NCI-H1092 treated with DMSO at 0.1 percent for 48 hours (cell line): ENCODE measurements around the gene GMDS.

ENCODE experiments used
- DNase-seq: peaks from one replicate; lab custom pipeline; 2025; lab: John Stamatoyannopoulos, UW

Gene GMDS

DNA sequence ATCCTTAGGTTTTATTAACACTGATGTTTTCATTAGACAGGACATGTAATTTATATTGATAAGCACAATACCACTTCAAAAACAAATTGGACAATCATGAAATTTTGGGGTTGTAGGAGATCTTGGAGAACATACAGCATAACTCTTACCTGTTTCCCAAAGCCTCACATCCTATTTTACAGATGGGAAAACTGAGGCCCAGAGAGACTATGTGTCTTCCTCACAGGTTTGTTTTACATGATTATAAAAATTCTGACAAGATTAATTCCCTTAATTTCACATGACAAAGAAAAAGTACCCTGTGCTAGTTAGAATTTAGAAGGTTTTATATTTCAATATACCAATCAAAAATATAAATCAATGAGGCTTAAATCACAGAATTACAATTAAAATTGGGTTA is 145.5 kb downstream of the GMDS start:
- DNase-seq: no peak

DNA sequence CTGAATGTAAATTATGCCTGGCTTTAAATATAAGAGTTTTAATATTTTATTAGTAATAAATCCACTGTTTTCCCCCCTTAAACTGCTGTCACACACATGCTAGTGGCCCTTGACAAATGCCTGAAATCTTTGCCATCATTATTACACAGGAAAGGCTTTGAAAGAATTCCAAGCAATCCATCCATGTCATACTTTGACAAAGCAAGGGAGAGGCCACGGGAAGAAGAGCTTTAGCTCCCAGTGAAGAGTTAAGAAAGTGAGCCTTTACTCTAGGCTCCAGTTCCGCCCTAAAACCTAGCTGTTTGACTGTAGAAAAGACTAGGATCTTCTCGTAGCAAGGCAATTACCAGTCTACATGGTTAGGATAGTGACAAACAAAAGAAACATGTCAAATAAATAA is 147.9 kb downstream of the GMDS start:
- no peak for DNase-seq

DNA sequence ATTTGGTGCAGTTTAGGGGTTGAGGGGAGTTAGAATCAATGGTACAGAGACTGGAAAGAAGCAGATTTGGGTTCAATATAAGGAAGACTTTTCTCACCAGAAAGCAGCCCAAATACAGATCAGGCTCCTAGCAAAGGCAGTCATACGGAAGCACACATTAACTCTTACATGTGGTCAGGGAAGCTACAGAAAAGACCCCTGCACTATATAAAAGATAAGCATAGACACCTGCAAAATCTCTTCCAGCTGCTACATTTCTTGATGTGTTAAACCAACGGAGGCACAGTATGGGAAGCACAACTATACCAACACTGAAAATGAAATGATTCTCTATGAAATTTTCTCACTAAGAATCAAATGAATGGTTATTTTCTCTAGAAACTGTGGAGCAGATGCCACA is 150.8 kb downstream of the GMDS start:
- DNase-seq: no peak

DNA sequence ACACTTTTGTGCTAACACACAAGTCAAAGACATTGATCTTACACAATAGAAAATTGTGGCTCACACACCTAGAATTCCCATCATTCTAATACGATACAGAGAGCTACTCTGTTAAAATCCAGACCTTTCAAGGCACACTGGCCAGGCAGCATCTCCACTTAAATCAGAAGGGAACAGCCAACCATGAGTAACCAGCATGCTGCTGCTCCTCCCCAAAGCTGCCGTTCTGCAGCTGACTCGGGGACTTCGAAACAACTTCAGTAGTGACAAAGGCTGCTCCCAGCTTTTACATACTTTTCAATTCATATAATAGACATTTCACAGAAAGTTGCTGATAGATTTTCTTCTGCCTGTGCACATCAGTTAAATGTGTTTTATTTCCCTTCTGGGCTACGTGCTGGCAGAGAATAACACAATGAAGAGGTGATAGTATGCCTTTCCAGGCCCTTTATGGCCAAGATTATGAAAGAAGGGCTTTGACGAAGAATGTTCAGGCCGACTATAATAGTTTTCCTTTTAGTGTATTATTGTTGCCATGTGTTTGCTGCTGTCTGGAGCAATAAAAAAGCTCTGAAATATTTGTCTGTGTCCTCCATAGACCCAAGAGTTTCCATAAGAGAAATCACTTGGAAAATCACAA is 159.0 kb downstream of the GMDS start:
- DNase-seq: no peak

DNA sequence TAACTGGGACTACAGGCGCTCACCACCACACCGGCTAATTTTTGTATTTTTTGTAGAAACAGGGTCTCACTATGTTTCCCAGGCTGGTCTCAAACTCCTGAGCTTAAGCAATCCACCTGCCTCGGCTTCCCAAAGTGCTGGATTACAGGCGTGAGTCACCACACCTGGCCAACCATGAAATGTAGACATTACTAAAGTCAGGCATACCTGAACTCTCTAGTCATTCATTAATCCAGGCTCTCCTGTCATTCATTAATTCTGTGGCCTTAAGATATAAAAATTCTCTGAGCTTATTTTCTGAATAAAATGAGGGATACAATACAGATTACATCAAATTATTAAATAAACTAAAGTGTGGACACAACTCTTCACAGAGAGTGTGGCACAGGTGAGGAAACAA is 159.7 kb downstream of the GMDS start:
- DNase-seq: no peak

DNA sequence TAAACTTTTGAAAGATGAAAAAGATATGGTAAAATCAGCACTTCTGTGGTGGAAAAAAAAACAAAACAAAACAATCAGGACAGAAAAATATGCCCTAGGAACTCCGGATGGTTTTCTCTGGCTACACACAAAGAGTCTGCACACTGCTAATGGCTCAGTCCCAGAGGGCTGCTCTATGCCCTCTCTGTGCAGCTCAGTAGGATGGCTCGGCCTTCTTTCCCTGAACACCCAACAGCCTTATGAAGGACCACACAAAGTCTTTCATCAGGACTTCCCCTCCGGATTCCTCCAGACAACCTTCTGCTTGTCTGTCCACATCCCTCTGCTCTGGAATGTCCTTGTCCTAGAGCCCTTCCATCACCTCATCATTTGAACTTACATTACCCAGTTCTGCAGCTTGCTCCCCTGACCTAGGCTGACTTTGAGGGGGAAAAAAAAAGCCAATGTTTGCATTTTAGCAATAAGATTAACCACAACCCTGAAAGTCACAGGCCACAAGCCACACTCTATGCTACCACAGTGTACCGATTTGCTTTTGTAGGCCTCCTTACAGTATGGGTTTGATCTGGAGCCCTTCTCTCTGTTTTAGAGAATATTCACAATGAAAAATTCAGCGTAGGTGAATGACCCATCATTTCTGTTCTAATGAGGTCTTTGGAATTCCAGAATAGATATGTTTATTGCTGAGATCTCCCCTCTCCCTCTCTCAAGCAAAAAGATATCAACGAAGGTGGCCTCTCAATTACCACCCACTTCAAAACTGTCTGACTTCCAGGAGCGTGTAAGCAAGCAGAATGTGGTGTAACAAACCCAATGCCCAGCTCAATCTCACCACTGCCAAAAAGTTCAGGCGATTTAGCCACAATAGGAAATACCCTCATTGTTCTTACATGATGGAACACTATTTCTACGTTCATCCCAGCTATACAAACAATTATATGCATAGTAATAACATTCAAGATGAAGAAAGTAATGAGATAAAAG is 164.0 kb downstream of the GMDS start:
- no peak for DNase-seq

DNA sequence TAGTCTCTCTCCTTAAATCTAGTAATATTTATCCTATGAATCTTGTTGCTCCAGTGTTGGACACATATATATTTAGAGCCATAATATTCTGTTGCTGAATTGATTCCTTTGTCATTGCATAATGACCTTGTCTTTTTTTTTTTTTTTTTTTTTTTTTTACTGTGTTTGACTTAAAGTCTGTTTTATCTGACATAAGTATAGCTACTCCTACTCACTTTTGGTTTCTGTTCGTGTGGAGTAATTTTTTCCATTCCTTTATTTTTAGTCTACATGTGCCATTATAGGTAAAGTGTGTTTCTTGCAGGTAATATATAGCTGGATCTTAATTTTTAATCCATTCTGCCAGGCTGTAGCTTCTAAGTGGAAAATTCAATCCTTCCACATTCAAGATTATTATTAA is 166.5 kb downstream of the GMDS start:
- no peak for DNase-seq

DNA sequence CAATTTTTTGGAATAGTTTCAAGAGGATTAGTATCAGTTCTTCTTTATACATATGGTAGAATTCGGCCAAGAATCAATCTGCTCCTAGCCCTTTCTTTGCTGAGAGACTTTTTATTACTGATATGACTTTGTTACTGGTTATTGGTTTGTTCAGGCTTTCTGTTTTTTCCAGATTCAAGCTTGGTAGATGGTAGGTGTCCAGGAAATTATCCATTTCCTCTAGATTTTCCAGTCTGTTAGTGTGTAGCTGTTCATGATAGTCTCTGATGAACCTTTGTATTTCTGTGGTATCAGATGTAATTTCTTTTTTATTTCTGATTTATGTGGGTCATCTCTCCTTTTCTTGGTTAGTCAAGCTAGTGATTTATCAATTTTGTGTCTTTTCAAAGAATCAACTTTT is 167.6 kb downstream of the GMDS start:
- DNase-seq: no peak

DNA sequence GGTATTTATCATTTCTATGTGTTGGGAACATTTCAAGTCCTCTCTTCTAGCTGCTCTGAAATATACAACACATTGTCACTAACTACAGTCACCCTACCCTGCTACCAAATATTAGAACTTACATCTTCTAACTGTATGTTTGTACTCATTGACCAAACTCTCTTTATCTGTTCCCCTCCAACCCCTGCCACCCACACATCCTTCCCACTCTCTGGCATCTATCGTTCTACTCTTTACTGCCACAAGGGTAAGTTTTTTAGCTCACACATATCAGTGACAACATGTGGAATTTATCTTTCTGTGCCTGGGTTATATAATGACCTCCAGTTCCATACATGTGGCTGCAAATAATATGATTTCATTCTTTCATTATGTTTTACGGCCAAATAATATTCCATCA is 171.9 kb downstream of the GMDS start:
- no peak for DNase-seq

DNA sequence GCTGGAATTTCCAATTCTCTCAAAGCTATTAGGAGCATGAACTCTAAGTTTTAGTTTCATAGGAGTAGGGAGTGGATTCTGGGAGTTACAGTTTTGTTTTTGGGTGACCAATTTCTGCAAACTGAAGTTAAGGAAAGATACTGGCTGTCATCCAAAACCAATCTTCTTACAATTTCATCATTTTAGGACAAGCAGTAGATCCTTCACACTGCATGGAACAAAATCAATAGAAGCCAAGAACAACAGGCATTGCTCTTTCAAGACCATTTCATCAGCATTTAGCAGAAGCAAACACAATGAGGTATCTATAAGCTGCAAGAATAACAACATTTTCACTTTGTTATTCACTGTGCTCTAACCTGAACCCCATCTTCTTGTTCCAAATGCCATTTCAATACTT is 173.0 kb downstream of the GMDS start:
- DNase-seq: no peak

DNA sequence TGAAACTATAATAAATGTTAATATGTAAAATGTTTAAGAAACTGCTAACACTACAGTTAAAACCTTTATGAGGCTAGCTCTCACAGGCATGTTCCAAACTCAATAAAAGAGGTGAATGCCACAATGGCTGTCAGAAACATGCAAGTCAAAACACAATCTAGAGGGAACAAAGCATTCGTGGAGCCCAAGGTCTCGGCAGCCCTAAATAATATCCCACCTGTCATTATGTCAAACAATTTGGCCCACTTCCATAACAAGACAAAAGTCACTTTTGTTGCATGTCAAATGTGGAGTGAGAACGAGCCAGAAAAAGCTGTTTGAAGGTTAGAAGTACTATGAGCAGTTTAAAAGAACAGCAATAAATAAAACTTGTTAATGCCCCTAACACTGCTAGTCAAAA is 181.9 kb downstream of the GMDS start:
- no peak for DNase-seq

DNA sequence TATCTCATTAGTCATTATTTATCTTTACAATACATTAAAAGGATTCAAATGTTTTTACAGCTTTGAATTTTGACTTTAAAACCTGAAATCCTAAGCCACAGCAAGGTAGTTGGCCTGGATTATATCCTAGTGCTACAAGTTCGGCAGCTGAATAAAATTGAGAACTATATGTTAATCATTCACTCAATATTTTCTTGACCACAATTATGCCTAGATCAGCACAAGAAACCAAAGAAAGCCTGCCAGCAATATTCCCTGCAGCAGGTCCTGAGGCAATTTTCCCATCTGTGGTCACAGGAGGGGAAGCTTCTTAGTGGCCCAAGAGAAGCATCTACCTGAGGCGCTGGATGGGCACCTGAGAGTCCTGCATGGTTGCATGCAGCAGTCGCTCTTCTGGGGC is 183.5 kb downstream of the GMDS start:
- no peak for DNase-seq

DNA sequence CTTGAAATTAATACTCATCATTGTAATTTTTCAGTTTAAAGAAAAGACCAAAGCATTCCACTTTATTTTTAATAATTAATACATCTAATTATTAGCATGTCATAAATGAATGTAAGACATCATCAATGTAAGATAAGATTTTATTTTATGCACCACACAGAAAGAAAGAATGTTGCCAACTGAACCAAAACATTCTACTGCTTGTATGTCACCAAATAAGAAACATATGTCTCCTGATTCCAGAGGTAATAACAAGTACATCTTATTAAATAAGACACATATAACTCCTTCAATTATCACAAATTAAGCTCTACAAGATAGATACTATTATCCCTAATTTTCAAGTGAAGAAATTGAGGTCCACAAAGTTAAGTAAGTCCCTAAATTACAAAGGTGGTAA is 189.5 kb downstream of the GMDS start:
- no peak for DNase-seq

DNA sequence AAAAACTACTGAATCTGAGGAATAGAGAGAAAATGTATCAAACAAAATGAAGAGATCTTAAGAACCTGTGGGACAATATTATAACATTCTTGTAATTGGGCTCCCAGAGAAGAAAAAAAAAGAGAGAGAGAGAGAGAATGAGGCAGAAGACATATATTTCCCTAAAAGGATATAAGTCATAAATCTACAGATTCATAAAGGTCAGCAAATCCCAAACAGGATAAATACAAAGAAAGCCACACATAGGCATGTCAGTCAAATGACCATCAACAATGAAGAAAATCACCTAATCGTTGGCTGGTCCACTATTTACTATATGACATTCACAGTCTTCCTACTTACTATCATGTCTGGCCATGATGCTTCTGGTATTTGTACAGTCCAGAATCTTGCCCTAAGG is 190.3 kb downstream of the GMDS start:
- DNase-seq: no peak

DNA sequence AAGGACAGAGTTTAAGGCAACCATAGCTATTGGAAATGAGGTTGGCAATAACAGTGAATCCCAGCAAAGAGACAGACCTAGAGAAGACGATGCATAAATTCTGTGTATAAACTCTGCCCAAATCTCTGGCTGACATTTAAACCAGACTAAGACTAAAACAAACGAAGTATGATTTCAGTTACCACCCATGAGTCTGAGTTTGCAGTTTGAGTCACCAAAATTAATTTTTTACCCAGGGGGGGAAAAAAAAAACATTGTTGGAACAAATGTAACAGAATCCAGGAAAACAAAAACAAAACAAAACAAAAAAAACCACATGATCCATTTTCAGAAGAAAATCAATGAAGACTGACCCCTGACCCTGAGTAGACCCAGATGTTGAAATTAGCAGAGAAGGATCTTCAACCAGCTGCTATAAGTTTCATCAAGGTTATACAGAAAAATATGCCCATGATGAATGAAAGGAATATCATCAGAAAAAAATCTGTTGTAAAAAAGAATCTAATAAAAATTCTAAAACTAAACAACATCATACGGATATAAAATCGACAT is 190.8 kb downstream of the GMDS start:
- DNase-seq: no peak

DNA sequence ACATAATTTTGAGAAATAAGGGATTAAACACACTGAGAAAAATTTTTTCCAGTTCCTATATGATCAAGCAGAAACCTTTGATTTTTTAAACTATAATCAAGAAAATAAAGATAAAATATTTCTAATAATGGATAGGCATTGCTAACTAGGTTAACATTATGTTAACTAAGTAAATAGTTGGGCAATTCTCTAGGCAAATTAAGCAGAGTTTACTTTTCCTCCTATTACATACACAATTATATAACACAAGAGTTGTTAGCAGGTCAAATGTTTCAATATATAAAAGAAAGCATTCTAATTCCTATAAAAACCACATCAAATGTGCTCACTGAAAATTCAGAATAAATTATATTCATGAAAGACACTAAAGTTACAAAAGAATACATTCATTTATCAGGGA is 191.7 kb downstream of the GMDS start:
- no peak for DNase-seq

DNA sequence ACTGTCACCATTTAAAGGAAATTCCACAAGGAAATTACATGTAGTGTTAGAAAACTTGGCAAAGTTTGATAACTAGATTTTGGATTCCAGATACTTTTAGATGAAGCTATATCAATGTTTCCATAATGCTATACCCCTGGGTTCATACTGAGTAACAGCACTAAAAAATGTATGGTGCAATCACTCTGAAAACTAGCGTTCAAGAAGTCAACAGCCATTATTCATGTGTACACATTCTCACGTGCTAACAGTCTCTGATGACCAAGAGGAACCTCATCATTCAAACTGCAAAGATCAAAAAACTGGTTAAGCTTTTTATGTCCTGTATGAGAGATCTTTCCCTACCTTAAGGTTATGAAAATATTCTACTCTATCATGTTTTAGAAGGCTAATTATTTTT is 197.6 kb downstream of the GMDS start:
- no peak for DNase-seq

DNA sequence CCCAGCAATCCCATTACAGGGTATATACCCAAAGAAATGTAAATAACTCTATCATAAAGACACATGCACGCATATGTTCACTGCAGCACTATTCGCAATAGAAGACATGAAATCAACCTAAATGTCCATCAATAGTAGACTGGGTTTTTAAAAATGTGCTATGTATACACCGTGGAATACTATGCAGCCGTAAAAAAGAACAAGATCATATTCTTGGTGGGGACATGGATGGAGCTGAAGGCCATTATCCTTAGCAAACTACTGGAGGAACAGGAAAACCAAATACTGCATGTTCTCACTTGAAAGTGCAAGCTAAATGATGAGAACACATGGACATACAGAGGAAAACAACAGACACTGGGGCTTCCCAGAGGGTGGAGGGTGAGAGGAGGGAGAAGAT is 201.2 kb downstream of the GMDS start:
- no peak for DNase-seq

DNA sequence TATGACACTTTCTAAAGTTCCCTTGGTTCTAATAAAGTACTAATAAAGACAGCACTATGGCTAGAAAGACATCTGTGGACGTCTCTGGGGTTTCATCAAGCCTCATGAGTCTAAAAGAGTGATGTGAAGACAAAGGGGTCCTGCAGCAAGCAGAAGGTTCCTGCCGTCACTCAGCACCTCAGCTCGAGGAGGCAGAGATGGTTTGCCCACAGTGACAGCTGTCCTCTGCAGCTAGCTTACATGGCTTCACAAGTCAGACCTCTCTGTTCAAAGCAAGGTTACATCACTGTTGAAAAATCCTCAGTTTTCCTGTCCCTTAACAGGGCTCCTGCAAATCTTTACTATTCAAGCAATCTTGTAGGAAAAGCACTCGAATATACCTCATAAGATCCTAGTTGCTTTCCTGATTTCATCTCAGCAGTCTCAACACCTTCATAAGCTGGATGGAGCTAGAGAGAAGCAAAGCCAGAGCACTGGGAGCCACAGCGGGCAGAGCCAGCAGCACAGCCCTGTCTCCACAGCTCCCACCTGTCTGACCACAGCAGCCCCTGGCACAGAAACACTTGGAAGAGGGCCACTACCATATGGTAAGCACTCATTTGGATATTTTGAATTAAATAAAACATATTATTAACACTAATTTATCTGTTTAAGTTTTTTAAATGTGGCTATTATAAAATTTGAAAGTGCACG is 202.3 kb downstream of the GMDS start:
- DNase-seq: no peak

DNA sequence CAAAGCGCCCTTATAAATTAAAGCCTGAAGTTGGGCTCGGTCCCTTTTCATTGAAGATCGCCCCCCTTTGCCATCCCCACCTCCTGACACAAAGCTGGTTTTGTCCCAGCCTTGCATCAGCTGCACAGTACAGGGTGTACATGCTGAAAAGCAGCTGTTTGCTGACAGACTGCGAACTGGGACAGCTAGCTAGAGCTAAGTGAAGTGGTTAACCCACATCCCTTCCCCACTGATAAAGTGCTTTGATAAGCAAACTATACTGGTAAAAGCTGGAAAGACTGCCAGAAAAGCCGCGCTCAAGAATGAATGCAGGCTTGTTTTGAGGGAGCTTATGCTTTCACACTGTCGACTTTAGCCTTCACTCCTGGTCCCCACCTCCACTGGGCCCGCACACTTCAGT is 207.3 kb downstream of the GMDS start:
- no peak for DNase-seq

DNA sequence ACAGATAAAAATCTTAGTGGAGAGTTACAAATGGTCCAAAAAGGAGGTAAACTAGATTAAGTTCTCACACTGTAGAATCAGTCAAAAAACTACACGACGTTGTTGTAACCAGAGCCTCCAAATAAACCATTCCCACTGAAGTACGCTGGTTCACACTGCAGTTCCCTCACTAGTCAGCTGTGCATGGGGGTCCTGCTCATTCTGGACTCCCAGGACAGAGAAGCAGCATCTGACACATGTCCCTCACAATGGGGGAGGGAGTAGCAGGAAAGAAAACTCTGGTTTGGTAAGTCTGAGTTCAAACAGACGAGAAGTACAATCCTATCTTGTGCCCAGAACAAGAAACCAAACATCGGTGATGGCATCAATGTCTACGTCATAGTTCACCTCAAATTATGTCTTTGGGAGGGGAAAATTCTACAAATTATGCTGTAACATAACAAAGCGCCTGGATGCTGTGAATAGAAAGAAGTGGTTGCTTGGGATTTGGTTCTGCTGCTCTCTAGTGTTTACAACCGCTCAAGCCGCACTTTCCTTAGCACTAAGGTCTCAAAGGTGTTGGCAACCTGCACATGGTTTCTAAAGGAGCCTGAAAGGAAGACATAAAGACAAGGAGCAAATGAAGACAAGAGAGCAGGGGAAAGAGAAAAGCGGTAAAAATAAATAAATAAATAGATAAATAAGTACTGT is 208.0 kb downstream of the GMDS start:
- DNase-seq: no peak

DNA sequence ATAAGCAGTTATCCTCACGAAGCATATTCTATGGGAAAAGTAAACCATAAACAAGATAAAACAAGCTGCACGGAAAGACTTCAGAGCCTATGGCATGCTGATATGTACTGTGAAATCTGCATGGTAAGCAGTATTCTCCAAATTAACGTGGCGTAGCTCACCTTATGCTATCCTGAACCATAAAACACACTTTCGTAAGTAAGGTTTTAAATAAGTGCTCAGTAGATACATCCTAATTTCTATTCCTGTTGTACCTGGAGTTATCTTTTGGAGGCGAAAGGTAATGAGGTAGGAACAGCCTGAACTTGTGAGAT is 208.7 kb downstream of the GMDS start:
- DNase-seq: no peak
